OCI-LY3 (cell line): Measurements from ENCODE around the gene MBIP.

Experiments used
- H2AFZ ChIP-seq: fragments of 200-600, 300-600 bp; shearing (Covaris generic); 2 replicates; pipeline ENCODE4 v1.6.0; 2014; ENCODE audit warnings: antibody characterized with exemption, low read depth, low read length
- H3K27ac ChIP-seq: fragments of 200-600, 300-600 bp; sonication (generic); 2 replicates; pipeline ENCODE4 v1.5.1; 2014; ENCODE audit warnings: mild to moderate bottlenecking, low read length, moderate library complexity, mixed read lengths
- H3K27me3 ChIP-seq: fragments of 200-600, 300-600 bp; sonication (generic); 2 replicates; pipeline ENCODE4 v1.6.1; 2014; ENCODE audit warnings: low read depth, low read length, mixed read lengths
- H3K36me3 ChIP-seq: fragments of 200-600, 300-600 bp; sonication (generic); replicated peaks from 2 replicates; pipeline ENCODE3; 2014; ENCODE audit warnings: low read depth, low read length, mixed read lengths
- H3K4me1 ChIP-seq: fragments of 300-600, 200-600 bp; sonication (generic); 2 replicates; pipeline ENCODE4 v1.6.1; 2014; ENCODE audit warnings: low read length, mixed read lengths
- H3K4me2 ChIP-seq: fragments of 200-600, 300-600 bp; sonication (generic); 2 replicates; pipeline ENCODE4 v1.6.1; 2014; ENCODE audit warnings: low read length, mixed read lengths
- H3K4me3 ChIP-seq: fragments of 300-600, 200-600 bp; sonication (generic); 2 replicates; pipeline ENCODE4 v1.5.1; 2014; ENCODE audit warnings: antibody characterized with exemption, mild to moderate bottlenecking, low read length, moderate library complexity
- H3K79me2 ChIP-seq: fragments of 300-600, 200-600 bp; shearing (Covaris generic); 2 replicates; pipeline ENCODE4 v1.6.1; 2014; ENCODE audit warnings: mild to moderate bottlenecking, low read length, mixed read lengths
- H3K9ac ChIP-seq: fragments of 300-600, 200-600 bp; shearing (Covaris generic); 2 replicates; pipeline ENCODE4 v1.6.0; 2014; ENCODE audit warnings: mild to moderate bottlenecking, low read length, moderate library complexity
- H3K9me3 ChIP-seq: fragments of 200-600, 300-600 bp; shearing (Covaris generic); 2 replicates; pipeline ENCODE4 v1.6.1; 2014; ENCODE audit warnings: low read length, mixed read lengths; ENCODE audit not compliant: insufficient read depth
- H4K20me1 ChIP-seq: fragments of 200-600, 300-600 bp; sonication (generic); 2 replicates; pipeline ENCODE4 v1.6.1; 2016; ENCODE audit warnings: low read length, mixed read lengths; ENCODE audit not compliant: insufficient read depth
- CTCF ChIP-seq: fragments of 200-600, 300-600 bp; sonication (generic); IDR thresholded peaks from 2 replicates; pipeline ENCODE4 v1.5.1; 2014; ENCODE audit warnings: antibody characterized with exemption, low read length, low read depth
- EZH2phosphoT487 ChIP-seq: fragments of 200-600 bp; shearing (Covaris generic); IDR thresholded peaks from 2 replicates; pipeline ENCODE4 v1.6.1; 2018; ENCODE audit warnings: antibody characterized with exemption, mixed run types, low read depth

The MBIP gene

DNA sequence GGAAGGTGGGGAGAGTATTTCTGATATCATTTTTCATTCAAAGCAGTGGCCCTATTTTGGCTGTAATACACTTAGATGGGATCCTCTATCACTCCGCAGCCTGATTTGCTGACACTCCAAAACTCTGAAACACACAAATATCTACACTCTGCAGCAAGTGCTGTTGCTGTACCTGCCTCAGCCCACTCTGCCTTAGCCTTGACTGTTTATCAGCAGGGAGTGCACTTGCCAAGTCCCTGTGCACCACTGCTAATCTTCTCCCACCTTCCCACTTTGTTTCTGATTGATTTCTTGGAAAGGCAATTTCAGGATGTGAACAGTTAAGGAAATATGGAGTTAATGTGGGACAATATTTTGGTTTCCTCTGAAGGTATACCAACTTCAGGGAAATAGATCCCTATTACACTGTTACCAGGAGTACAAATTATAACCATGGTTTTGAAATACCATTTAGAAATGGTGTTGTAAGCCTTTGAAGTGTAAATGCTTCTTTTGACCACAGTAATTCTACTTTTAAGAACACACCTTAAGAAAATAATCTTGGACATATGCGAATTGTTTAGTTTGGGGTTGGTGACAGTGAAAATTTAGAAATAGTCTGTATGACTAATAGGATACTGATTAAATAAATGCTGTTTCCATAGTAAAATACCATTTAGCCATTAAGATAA, 59.3 kb downstream of the MBIP start:
- Histone ChIP-seq H2AFZ (no peak overlapping the region), H3K9me3 (no peaks in the 10 kb centered on the region), H3K36me3 (no peaks in the 10 kb centered on the region), H3K9ac (no peak overlapping the region), H4K20me1 (no peaks in the 10 kb centered on the region), H3K4me3 (no peak overlapping the region), H3K27ac (no peak overlapping the region), H3K4me2 (no peak overlapping the region), H3K27me3 (no peaks in the 10 kb centered on the region), H3K79me2 (no peaks in the 10 kb centered on the region), H3K4me1 (no peaks in the 10 kb centered on the region)
- TF ChIP-seq EZH2phosphoT487 = no peak
- TF ChIP-seq CTCF = no peak

DNA sequence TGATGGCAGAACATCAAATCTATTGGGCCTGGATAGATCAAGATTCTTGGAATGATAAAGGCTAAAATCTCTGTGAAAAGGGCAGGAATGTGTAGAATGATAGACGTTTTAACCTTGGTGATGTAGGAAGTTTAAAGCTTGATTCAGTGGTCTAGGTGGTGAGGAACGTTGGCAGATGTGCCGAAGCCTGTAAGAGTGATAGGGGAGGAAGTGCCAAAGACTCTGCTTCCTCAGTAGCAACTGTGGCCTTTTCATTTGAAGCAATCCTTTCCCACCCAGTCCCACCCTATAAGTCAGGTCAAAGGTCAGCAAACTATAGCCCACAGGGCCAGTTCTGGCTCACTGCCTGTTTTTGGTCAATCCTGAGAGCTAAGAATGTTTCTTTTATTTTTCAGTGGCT, 62.2 kb downstream of the MBIP start:
- Histone ChIP-seq H2AFZ (no peak overlapping the region), H3K4me1 (no peaks in the 10 kb centered on the region), H3K9ac (no peak overlapping the region), H3K4me2 (no peak overlapping the region), H3K27ac (no peak overlapping the region), H3K27me3 (no peaks in the 10 kb centered on the region), H3K9me3 (no peaks in the 10 kb centered on the region), H3K4me3 (no peak overlapping the region), H3K79me2 (no peaks in the 10 kb centered on the region), H4K20me1 (no peaks in the 10 kb centered on the region), H3K36me3 (no peaks in the 10 kb centered on the region)
- TF ChIP-seq CTCF (no peak), EZH2phosphoT487 (no peak)

DNA sequence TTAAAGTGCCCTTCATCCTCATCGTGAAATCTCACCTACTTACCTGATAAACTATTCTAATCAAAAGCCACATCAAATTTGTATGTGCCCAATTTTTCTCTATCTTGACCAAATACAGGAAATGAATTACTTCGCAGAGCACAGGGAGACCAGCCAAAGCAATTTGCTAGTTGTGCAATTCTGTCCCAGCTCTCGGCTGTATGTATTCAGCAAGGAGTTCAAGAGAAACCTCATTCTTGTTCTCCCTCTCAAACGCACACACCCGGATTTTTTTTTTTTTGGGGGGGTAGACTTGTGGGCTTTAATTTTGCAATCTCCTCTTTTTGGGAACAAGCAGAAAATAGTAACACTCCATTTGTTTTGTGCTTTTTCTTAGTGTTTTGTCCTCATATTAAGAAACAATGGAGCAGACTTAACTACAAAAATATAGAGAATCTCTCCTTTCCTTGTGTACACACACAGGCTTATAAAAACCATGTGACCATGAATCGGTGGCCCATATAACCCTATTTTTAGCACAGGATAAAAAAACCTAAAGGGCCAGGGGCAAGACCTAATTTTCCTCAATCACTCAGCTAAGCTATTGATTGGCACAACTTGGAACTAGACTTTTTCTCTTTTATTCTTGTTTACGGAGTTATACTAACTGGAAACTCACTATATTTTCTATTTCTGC, 64.2 kb downstream of the MBIP start:
- H3K4me2 ChIP-seq = no peak overlapping the region
- H2AFZ ChIP-seq = no peak overlapping the region

More for the DNA sequence above, 64.2 kb downstream of the MBIP start:
- Histone ChIP-seq H3K9me3 (no peaks in the 10 kb centered on the region), H3K9ac (no peak overlapping the region), H4K20me1 (no peaks in the 10 kb centered on the region), H3K4me1 (no peaks in the 10 kb centered on the region), H3K36me3 (no peaks in the 10 kb centered on the region), H3K79me2 (no peaks in the 10 kb centered on the region), H3K27ac (no peak overlapping the region), H3K27me3 (no peaks in the 10 kb centered on the region), H3K4me3 (no peak overlapping the region)
- TF ChIP-seq CTCF = no peak
- no peak for TF ChIP-seq EZH2phosphoT487
